Activated CD8-positive, alpha-beta memory T cell treated with anti-CD3 and anti-CD28 coated beads, Interleukin-2, amount 50 U/mL, for 24 hours (primary cell): ENCODE measurements around the gene VDAC2.

Experiments
- DNase-seq: peaks from one replicate; pipeline ENCODE4 v3.0.0-alpha.2; 2020; ENCODE audit errors: extremely low read depth

VDAC2 gene

DNA sequence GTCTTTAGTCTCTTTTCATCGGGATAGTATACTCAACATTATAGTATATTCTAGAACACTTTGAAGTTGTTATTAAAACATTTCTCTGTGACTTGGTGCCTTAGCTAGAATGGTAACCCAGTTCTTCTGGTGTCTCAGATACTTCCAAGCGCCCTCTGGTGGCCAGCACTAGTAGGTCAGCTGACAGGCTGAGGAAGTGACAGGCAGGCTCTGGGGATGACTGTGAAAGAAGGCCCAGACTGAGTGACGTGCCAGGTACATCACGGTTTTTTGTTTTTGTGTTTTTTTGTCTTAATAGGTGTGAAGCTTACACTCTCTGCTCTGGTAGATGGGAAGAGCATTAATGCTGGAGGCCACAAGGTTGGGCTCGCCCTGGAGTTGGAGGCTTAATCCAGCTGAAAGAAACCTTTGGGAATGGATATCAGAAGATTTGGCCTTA, 20.0 kb downstream of the VDAC2 start:
- peak; percentile 91 for DNase-seq

DNA sequence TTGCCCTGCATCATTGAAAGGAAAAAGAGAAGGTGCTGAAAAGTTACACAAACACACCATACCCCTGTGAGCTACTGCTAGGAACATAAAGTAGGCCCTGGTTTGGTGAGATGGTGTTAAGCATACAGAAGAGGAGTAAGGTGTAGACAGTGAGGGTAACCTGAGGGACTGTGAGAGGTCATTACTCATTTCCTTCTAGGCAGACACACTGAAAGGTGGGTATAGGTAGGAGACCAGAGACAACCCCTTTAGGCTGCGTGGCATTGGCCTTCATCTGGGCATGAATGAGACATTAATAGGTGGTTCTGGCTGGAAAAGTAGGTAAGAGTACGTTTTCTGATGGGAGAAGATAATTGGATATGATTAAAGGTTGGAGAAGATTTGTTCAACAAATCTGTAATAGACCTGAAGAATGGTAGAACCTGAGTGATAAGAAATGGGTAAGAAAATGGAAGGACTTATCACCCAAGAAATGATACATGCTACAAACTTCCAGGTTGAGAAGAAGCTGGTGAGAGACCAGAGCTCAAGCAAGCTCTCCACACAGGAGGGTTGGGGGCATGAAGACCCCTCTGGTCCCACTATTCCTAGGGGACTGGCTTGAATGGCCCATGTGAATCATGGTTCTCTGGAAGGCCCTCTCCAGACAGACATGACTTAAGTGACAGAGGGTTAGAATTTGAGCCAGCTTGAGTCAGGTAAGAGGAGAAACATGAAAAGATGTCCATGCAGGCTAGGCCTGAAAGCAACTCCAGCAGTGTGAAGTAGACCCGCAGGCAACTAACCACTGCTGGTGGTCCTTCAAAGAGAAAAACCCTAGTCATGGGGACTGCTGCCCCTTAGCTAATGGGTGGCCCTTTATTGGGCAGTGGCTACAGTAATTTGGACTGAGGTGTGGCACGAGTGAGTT, 21.3 kb downstream of the VDAC2 start:
- DNase-seq = no peak

DNA sequence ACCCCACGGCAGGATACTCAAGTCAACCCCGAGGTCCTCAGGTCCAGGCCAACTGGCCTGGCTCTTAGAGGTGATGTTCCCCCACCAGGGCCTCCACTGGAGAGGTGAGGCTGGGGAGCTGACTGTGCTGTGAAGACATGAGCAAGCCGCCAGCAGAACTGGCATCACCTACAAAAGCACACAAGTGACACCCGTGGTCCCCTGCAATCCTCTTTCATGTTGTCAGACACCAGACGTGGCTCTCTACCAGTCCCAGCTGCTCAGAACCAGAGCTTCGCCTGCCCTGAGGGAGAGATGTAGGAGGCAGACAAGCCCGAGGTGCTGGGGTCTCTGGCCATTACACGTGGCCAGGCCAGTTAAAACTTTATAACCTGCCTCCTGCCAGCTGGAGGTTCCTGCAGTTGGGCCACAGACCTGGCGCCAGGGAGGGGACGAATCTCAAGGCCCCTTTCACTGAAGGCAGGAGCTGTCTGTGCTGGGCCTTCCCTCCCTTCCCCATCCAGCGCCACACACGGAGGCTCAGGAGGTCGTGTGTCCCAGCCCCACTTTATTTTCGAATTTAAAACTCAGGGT, 22.9 kb downstream of the VDAC2 start:
- no peak for DNase-seq

DNA sequence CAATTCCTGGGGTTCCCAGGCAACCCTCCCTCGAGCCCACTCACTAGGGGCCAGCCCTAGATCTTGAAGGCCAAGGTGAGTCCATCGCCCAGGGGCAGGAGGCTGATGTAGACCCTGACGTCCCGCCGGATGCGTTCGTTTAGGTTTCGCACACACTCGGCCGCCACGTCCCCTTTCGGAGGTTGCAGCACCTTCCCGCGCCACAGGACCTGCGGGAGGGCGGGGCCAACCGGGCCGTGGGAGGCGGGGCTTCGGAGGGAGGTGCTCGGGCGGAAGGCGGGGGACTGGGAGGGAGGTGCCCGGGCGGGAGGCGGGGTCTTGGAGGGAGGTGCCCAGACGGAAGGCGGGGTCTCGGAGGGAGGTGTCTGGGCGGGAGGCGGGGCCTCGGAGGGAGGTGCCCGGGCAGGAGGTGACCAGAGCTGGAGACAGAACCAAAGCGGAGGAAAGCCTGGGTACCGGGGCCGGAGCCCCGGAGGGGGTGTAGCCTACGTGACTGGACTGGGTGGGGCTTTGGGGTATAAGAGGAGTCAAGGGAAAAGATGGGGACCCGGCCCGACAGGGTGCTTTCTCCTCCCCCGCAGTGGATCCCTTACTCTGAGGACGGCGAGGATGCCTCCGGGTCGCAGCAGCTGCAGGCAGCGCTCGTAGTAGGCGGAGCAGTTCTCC, 23.6 kb downstream of the VDAC2 start:
- peak; percentile 86 for DNase-seq

DNA sequence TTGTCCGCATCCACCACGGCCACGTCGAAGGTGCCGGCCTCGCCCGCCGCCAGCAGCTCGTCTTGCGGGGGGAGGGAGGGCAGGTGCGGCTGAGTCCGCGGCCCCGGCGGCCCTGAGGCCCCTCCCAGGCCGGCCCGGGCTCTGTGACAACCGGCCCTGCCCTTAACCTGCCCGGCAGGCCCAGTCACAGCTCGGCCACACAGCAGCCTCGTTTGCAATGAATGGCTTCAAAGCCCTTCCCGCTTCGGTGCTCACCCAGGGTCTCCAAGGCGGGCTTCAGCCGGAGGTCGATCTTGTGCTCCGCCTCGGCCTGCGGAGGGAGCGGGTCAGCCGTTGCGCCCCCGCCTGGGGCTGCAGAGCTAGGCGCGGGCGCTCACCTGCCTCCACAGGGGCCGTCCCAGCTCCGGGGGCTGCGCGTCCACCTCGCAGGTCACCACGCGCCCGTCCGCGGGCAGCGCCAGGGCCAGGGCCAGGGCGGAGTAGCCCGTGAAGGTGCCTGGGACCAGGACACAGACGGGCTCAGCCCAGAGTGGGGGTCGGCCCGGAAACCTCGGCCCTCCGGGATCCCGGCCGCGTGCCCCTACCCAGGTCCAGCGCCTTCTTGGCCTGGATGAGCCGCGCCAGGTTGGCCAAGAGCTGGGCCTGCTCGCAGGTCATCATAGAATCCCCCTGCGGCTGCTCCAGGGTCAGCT, 24.2 kb downstream of the VDAC2 start:
- no peak for DNase-seq

DNA sequence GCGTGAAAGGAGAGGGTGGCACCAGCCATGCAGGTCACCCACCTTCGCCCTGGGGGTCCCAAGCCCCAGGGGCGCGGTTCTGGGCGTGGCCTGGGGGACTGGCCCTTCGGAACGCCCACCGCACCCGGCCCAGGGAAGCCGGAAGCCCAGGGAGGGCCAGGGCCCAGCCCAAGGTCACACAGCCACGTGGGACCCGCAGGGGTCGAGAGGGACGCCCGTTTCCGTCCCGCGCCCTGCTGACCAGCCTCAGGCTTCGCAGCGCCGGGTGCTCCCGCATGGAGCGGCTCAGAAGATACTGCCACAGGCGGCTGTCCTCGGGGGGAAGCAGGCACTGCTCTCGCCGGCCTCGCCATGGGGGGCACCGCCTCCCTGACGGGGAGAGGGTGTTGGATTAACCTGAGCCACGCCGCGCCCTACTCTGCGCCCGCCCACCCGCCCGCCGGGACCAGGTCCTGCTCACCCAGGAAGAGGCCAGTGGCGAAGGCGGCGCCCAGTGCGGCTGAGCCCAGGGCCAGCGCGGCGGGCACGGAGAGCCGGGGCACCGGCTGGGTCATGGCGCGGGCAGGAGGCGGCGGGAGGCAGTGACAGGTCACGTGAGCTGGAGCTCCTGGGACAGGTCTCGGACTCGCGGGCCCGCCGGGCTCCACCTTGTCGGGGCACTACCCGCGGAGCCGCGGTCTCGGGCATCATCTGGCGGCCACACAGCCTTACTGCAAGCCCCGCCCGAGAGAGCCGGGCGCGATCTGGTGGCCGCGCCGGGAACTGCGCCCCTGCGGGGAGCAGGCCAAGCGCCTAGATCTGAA, 25.0 kb downstream of the VDAC2 start, which contains the start of gene COMTD1:
Gene COMTD1, minus strand, starts transcription at position 583 of the 803 bp plus-strand sequence. Its CDS starts 29 bp downstream, at position 554.
- peak; percentile 78 for DNase-seq

DNA sequence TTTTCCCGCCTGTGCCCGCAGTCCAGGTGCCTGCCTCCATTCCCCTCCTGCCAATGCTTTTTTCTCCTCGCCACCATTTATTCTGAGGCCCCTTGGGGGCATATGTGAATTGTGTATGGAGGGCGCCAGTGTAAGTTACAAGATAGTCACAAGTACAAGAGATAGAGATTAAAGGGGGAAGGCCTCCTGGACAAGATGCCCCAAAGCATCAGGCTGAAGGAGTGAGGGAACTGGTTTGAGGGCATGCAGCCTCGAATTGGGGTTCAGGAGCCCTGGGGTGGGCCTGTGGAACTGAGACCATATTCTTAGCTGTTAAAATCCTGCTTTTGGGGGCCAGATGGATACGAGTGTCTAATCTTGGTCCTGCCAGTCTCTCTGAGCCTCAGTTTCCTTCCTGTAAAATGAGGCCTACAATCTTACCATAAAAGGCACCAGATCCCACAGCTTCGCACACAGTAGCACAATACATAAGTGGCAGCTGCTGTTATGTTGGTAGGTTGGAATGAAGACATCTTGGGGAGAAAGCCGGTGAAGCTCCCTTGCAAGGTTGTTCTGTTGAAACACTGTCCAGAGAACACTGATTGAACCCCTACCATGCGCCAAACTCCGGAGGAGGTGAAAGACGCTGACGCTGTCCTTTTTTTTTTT, 25.7 kb downstream of the VDAC2 start:
- no peak for DNase-seq

DNA sequence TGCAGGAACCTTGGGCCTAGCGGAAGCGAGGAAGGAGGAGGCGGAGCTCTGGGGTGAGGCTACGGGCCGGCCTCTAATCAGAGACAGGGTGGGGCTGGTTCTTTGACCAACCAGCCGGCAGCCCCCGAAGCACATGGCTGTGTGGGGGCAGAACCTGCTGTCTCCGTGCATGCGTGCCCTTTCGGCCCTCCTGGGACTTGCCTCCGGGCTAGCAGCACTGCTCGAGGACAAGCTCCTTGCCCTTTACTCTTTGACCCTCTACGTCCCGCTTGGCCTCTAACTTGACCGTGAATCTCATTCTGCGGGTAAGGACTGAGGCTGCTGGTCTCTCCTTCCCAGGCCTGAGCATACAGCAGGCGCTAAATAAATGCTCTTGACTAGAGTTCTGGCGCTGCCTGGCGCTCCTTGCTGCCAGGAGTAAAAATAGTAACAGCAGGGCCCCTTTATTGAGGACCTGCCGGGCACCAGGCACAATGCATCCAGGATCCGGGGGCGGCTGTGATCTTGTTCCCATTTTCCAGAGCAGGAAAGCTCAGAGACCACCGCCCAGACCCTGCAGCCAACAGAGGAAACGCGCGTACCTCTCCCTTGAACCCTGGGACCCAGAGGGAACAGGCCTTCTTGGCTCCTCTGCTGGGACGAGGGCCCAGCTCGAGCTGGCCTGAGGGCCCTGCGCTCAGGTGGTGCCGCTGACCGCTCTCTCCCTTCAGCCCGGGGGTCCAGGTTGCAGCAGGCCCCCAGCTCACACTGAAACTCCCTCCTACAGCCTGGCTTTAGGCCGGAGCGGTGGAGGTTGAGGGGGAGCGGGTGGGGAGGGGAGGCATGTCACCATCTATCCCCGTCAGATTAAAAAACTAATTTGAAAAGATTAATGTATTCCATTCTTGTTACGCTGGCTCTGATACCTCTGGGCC, 27.8 kb downstream of the VDAC2 start:
- DNase-seq = no peak

DNA sequence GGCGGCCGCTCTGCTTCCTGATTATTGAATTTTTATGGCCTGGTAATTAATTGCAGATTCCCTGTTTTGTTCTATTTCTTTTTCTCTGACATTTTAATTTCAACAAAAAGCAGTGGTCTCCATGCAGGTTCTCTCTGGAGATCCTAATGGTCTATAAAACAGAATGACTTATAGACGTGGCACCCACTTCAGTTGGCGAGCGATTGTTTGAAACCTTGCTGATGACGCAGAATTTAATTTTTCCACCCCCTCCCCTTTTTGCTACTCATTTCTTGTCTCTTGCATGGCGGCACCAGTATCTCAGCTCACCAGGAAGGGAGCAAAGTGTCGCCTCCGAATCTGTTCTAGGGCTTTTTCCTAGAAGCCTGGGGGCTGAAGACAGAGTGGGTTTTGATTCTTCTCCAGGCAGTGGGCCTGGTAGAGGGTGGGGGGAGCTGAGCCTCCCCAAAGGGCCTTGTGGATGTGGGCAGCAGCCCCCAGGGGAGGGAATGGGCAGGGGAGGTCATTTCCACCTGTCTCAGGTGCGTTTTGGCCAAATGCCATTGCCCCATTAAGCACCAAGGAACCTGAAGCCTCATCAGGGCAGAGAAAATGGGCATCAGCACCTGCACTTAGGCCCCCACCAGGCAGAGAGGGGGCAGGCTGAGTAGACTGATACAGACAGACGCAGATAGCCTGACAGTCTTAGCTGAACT, 28.6 kb downstream of the VDAC2 start:
- no peak for DNase-seq

DNA sequence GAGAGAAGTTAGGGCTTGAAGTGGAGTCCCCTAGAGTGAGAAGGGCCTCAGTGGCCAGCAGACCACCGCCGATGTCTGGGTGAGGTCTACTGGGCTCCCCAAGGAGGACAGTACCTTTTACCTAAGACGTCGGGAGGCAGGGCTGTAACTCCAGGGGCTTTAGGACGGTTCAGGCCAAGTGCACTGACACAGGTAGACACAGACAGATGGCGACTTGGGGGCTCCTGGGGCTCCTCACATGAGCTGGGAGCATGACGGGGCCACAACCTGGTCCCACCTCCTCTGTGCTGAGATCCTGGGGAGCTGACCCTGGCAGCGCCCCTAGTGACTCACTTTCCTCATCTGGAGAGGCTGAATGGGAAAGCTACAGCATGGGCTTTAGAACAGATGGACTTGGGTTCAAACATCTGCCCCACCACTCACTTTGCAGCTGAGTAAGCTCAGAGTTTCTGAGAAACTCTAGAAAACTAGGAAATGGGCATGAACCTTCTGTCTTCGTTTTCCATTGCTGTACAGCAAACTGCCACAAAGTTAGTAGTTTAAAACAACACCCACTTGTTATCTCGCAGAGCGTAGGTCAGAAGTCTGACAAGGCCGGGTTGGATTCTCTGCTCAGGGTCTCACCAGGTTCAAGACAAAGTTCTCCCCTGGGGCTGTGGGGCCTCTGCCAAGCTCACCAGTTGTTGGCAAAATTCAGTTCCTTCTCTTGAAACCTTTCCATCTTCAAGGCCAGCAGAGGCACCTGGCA, 29.9 kb downstream of the VDAC2 start:
- no peak for DNase-seq

DNA sequence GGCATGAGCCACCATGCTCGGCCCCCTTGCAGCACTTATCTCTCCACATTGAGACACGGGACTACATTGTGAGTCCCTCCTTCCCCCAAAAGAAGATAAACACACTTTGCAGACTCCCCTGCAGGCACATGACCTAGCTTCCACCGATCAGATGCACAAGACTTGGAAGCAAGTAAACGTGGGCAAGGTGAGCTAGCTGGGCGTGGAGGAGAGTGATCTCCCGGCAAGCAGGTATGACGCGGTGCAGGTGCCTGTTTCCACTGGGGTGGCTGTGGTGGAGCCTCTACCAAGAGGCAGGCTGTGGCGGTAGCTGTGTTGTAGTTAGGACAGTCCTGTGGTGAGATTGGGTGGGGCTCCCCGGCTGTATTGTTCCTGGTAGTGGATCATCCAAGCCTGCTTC, 32.8 kb downstream of the VDAC2 start:
- DNase-seq = no peak

DNA sequence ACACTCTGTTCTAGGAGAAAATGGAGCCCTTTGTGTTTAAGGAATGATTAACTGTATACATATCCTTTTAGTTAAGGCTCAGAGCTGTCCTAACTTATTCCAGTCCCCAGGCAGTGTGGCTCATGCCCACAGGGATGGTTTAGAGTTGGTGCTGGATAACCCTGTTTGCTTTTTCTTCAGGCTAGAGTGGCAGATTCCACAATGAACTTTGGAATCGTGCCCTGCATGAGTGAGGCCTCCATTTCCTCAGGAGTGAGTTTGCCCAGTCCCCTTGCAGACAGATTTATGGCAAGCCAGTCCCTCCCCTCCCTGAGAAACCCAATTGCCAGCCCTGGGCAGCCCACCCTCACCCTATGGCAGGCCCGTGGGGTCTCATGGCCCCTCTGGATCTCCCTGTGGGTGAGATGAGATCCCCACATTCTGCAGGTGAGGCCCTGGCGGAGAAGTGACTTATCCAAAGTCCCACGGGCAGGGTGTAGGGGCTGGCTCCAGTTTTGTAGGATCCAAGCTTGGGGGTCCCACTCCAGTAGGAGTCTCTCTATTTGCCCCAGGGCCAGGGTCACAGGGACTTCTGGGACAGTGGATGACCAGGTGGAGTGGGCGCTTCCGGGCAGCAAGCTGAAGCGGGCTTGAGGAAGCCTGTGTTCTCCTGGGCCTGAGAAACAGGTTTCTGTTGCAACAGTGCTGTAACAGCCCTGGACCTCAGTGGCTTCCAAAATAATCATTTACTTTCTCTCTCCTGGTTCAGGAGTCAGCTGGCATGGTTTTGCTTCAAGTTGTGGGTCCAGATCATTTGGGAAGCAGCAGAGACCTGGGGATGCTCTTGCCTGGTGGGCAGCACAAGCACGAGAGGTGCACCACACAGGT, 34.1 kb downstream of the VDAC2 start:
- no peak for DNase-seq

DNA sequence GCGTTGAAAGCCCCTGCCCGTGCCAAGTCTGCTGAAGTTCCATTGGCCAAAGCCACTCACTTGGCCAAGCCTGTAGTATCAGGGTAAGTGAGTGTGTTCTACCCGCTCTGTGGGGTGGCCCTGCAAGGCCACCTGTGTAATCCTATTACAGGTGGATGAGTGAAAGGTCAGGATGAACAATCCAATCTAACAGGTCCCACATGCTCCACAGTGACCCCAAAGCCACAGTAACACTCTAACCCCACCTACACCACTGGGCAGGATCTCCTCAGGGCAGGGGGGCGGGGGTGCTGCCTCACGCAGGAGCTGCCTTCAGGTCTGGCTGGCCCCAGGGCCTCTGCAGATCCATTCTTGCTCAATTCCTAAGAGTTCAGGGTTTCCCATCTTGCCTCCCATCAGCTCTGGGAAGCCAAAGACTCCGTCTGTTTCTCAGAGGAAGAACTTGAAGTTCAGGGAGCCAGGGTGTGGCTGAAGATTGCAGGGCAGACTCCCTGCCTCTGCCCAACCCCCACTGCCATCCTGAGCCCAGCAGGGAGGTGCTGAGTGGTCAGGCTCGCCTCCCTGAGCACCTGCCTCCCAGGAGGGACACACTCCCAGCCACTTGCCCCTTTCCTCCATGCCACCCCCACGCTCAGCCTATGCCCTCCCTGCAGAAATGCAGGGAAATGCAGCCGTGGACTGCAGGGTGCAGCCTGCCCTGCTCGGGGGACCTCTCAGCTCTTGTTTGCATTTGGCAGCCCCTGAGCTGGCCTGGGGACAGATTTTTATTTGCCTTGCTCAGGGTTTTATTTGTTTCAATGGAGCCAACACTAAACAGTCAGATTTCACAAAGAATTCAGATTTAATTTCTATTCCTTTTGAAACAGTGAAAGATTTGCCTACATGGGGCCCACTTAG, 35.0 kb downstream of the VDAC2 start:
- DNase-seq = no peak

DNA sequence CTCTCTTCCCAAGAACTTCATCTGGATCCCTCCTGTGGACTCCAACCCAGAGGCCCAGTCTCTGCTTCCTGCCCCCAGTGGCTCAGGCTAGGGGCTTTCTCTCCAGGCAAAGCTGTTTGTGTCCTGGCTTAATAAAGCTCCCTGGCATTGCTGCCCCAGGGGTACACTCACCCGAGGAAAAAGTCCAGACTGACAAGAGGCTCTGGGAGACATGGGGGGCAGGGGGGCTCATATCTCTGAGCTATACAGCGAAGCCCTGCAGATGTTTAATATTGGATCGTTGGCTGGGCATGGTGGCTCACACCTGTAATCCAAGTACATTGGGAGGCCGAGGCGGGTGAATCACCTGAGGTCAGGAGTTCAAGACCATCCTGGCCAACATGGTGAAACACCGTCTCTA, 35.9 kb downstream of the VDAC2 start:
- no peak for DNase-seq

DNA sequence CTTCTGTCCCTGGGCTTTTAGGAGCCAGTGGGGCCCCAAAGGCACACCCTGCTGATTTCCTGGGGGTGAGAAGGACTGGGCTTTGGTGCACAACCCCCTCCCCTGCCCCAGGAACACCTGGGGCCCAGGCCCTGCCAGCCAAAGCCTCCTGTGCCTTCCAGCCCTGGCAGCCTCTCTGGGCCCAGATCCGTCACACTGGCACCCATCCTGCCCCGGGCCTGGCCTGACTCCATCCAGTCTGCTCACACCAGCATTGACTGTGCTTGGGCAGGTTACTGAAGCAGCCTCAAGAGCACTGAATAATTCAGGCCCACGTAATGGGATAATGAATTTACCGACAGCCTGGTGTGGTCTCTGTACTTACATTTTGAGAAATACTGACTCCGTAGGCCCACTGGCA, 37.2 kb downstream of the VDAC2 start:
- no peak for DNase-seq

DNA sequence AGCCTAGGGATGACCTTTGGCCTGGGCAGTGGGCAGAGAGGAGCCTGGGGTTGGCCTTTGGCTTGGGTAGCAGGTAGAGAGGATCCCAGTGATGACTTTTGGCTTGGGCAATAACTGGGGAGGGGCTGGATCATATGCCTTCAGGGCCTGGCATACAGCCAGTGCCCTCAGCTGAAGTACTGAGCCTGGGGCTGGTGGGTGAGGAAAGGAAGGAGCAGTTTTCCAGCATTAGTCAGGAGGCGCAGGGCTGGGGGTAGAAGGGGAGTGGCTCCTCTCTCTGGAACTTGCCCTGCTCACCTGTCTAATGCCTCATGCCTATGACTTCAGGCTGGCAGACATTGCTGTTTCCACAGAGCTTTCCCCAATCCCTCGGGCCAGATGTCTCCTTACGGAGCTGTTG, 40.3 kb downstream of the VDAC2 start:
- no peak for DNase-seq
